Skeletal muscle cell (primary cell): Measurements from ENCODE around the gene ICE2.

ENCODE experiments used
- DNase-seq: peaks from one replicate; pipeline ENCODE4 v3.0.0-alpha.2; 2010; ENCODE audit warnings: low read depth
- H3K4me3 ChIP-seq: 2 replicates; pipeline ENCODE4 v1.5.1; 2011; ENCODE audit warnings: low read depth, mild to moderate bottlenecking, control low read depth, low read length, moderate library complexity

The ICE2 gene

DNA sequence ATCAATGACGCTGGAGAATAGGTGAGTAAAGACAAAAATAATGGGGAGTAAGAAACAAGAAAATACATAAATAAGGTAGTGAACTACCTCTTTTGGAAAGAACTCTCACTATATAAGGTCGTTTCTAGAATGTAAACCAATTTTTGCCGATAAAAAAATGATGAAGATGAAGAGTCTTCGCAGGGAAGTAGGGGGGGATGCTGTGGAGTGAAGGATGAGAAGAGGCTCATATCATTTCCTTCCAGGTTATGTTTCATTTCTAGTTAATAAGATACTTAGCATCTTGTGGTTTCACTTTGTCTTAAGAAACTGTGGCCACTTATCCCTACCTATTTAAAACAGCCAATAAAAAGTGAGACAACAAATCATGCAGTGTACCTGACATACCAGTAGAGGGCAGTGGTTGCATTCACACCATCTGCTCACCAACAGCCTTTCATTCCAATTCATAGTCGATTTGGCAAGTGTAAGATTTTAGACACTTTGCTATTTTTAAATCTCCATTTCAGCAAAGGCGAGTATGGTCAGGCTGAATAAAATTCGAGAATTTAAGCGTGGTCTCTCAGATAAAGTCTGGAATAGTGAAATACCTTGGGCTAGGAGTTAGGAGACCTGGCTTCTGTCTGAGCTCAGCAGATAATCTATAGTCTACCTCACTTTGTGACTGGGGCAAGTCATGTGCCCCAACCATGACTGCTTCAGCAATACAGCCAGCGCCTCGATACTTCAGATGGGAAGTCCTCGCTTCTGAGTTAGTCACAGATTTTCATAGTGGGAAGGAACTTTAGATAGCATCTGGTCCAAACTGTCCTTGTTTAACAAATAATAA lies 28.9 kb upstream of the ICE2 start:
- no peak overlapping the region for H3K4me3 ChIP-seq
- DNase-seq: no peak

DNA sequence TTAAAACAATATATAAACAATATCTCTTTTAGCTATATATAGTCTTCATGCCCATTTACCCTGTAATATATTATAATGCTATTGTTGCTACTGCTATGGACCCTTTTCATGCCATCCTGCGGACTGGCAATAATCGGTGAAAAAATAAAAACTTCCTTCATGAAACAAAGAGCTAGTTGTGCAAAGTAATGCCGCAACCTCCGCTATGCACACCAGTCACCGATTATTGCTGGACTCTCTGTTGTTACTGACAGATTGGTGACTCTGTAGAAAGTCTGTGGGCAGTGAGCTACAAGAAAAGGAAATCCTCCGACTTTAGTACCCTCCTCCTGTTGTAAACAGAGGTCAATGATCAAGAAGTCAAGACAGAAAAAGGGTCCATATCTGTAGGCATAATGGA lies 17.9 kb upstream of the ICE2 start:
- no peak overlapping the region for H3K4me3 ChIP-seq
- no peak for DNase-seq

DNA sequence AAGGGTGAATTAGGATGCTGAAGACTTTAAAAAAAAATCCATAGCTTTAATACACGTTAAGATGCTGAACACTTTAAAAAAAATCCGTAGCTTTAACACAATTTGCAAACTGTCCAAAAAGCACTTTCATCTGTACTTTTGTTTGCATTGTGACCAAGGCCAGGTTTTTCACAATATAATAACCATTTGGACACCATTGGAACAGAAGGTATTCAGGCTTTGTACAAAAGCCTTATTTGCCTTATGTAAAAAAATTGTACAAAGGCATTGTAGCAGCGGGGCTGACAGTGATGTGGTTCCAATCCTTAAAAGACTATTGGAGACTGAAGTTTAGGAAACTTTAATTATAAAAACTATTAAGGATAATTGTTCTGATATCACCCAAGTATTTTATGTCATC lies 15.2 kb upstream of the ICE2 start:
- no peak overlapping the region for H3K4me3 ChIP-seq

DNA sequence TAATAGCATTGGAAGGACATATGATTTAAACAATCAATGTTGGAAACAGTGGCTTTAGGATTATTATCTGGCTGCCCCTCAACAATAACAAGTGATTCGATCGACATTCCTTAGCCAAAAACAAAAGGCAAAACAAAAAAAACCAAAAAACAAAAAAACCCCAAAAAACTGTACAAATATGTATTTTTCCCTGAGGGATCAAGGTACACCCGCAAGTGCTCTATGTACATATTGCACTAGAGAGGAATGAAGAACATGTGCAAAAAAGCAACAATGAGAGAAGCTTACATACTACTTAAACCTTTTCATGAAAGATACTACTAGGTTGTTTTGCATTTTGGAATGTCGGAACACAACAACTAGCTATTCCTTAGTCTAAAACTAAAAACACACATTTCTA lies 14.2 kb upstream of the ICE2 start:
- no peak for DNase-seq
- no peak overlapping the region for H3K4me3 ChIP-seq

More for the DNA sequence above, 15.2 kb upstream of the ICE2 start:
- no peak for DNase-seq

DNA sequence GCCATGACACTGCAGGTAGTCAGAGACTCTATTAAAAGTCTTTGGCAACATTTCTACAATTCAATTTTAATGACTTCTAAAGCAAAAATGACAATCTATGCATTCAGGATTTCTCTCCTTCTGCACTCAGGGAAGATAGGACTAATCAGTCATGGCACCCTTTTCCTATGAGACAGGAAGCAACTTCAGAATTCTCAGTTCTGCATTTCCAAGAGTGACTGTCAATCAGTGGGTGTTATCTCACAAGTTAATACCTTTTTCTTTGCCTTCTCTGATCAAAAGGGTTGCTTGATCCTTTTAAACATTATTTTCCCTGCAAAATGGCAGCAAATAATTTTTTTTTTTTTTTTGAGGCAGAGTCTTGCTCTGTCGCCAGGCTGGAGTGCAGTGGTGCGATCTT lies 7.8 kb upstream of the ICE2 start:
- no peak overlapping the region for H3K4me3 ChIP-seq
- DNase-seq: no peak

DNA sequence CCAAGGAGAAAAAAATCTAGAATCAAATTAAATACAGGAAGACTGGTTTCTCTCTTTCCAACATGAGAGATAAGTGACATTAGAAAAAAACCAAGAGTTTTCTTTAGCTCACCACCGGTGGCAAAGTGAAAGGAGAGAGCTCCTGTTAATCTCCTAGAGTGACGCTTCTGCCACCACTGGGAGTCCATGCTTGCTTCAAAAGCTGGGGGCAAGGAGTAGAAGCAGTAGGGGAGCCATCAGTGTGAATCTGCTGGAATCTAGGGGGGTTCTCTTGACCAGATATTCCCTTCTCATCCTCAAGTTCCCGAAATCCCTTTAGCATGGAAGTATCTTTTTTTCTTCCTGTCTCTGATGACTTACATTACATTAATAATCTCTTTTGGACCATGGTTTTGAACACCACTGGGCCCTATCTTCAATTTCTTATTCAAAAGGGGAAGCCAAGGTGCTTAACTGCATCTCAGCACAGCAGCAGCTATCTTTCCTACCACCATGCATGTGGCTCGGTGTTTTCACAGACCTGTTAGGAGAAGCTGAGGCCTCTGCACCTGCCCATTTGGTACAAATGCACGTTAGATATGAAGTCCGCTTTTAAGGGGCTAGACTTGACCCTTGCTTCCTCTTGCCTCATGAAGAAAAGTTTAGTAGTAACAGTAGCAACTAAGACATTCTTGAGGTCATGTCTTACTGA lies 6.6 kb upstream of the ICE2 start:
- no peak for DNase-seq
- no peak overlapping the region for H3K4me3 ChIP-seq

DNA sequence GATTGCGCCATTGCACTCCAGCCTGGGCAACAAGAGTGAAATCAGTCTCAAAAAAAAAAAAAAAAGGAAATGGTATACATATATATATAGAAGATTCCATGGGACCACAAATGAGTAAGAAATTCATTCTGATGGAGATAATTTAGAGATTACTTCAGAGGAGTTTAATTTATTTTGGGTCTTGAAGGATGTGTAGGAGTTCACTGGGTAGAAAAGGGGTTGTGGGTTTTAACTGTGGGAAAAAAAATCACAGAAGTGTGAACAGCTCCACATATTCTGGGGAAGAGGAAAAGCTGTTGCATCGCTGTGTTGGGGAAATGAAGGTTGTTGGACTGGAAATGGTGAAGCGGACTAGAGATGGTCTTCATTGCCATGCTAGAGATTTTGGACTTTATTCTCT lies 4.1 kb upstream of the ICE2 start:
- DNase-seq: no peak
- H3K4me3 ChIP-seq: no peak overlapping the region

DNA sequence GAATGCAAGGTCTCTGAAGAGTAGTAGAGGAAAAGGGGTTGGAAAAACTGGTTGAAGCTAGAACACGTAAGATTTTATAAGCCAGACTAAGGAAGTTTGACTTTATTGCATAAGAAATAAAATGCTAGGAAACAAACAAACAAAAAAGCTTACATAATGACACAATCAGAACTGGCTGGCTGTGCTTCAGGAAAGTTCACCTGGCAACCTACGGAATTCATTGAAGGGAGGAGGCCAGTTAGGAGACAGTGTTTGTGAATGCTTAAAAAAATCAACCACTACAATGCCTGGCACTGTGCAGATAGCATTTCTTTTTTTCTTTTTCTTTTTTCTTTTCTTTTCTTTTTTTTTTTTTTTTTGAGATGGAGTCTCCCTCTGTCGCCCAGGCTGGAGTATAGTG lies 1.9 kb upstream of the ICE2 start:
- H3K4me3 ChIP-seq: no peak overlapping the region

DNA sequence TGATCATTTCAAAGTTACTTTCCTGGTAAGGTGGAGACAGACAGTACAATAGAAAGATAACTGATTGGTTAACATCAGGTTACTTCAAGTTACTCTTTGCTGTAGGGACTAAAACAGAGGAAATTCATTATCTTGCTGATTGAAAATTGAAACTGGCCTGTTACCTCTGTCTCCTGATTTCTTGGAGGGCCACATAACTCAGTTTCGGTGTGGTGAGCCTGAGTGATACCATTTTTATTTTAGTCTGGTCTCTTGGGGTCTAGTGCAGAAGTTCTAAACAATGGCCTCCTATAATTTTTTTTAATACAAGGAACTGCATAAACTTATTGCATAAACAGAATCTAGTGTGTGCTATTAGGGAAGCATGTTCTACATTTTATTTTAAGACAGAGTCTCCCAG lies 1.2 kb upstream of the ICE2 start:
- DNase-seq: no peak
- H3K4me3 ChIP-seq: no peak overlapping the region

More for the DNA sequence above, 1.9 kb upstream of the ICE2 start:
- no peak for DNase-seq

DNA sequence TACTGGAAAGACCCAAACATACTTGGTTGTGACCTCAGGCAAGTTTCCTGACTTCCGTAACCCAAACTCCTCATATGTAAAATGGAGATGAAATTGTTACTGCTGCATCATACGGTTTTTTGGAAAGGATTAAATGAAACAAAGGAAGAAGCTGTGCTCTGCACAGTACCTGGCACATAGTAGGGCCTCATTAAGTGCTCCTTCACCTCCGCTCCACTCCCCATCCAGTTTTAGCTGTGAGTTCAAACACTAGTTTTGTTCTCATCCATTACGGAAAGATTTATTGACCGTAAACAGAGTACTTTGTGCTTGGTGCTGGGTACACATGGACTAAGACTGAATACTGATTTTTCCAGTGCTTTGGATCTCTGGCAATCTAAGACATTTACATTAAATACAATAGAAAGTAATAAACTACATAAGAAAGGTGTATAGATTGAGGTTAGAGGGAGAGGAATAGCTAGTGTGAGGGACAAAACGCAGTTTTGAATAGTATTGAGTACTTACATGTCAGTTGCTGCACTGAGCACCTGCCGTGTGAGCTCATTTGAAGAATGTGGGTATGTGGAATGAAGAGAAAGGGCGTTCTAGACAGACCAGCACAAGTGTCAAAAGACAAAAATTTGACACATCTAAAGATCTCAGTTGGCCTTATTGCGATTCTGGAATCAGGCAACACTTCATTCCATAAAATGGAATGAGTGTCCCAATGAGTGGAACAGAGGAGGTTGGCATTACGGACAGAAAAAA lies 594 bp upstream of the ICE2 start:
- peak overlapping the region; percentile 65 for H3K4me3 ChIP-seq
- DNase-seq: no peak

DNA sequence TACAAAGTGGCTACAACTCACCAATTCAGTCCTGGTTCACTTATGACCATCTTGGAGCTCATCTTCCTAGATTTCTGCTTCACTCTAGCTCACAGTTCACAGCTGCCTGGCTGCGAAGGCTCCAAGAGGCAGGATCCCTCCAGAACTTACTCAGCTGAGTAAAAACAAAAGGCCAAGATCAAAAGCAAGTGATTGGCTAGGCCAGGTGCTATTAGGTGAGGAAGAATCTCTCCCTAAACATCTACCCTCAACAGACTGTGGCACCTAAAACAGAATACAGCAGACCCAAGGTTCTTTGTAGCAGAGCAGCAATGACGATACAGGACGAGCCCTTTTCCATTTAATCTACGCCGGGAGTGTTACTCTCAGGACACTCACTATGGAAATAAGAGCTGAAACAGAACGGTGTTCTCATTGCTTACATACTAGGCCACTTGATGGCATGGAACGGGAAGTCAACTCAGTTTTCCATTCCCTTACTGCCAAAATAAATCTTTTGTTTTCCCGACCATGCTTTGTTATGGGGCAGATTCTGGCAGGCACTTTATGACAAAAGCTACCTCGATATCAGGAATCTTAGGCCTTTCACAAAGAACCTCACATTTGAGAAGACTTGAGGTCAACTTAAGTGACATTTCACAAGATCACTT lies 901 bp downstream of the ICE2 start:
- DNase-seq: no peak
- peak overlapping the region; percentile 65 for H3K4me3 ChIP-seq

DNA sequence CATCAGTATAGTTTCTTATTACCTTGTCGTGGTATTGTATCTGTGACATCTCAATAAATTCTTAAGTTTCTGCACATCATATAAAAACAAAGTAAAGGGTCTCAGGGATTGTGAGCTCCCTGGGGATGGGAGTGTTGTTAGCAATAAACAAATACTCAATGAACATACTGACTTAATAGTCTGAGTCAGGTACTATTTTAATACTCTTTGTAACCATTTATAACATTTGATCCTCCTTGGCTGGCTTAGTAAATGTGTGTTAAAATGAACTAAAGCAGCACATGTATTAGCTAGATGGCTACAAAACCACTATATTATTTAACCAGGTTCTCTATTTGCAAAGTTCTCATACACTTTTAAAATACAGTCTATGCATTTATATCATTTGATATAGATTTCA lies 1.8 kb downstream of the ICE2 start:
- H3K4me3 ChIP-seq: no peak overlapping the region

DNA sequence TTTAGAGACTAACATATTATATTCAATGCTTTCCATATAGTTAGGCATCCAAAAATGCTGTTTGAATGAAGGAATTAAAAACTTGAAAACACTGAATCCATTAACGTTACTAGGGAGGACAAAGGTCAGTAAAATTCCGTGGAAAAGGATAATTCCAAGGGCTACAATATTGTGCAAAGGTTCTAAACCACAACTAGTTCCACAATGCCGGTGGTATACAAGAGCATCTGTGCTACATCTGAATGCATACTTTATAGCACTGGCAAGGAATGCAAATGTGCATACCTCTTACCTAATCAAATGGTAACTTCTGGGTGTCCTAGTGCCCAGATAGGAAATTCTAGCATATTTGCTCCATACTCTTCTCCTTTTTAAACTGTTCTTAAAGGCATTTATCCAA lies 2.2 kb downstream of the ICE2 start:
- no peak overlapping the region for H3K4me3 ChIP-seq
- no peak for DNase-seq

More for the DNA sequence above, 1.8 kb downstream of the ICE2 start:
- DNase-seq: no peak

DNA sequence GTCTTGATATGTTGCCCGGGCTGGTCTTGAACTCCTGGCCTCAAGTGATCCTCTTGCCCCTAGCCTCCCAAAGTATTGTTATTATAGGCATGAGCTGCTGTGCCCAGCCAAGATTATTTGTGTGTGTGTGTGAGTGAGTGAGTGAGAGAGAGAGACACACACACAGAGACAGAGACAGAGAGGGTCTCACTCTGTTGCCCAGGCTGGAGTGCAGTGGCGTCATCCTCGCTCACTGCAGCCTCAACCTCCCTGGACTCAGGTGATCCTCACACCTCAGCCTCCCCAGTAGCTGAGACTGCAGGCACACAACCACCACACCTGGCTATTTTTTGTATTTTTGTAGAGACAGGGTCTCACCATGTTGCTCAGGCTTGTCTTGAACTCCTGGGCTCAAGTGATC lies 5.8 kb downstream of the ICE2 start:
- no peak for DNase-seq
- no peak overlapping the region for H3K4me3 ChIP-seq

DNA sequence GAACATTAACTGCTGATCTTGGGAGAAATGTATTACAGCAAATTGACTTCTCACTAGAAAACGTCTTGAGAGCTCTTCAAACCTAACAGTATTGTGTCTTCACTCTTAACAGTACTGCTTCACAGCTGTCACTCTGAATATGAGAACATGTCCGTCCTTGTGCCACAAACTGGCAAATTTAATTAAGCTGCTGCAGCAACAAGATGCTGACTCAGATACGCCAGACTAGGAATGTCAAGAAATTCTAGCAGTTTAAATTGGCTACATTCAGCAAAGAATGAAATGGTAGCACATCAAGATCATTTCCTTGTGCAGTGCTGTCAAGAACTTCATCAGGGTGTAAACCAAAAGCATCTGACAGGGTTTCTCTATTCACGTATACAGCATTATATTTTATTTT lies 7.6 kb downstream of the ICE2 start:
- no peak for DNase-seq
- no peak overlapping the region for H3K4me3 ChIP-seq

DNA sequence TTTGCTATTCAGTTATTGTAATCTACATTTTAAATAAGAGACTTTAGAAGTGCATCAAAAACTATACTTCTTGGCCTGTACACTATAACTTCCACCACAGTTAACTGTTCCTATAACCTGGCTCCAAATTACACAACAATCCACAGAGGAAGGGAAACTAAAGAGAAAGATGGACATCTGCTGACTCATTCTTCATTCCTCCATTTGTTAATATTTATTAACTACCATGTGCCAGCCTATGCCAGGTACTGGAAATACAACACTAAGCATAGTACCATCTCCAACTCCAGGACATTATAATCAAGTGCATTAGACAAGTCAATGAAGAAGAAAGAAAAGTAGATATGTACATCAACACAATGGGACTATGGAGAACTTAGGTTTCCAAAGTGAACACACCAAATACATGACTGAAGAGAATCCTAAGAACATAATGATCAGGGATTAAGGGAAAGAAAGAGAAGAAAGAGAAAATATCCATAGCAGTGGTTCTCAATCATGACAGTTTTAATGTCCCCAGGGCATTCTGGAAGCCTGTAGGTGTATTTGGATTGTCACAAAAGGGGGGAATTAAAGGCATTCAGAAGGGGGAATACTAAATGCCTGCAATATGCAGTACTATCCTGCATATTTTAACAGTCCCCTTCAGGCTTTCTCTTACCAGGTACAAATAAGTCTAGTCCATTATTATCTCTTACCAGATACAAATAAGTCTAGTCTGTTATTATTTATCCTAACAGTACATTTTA lies 8.9 kb downstream of the ICE2 start:
- H3K4me3 ChIP-seq: no peak overlapping the region
- DNase-seq: no peak

DNA sequence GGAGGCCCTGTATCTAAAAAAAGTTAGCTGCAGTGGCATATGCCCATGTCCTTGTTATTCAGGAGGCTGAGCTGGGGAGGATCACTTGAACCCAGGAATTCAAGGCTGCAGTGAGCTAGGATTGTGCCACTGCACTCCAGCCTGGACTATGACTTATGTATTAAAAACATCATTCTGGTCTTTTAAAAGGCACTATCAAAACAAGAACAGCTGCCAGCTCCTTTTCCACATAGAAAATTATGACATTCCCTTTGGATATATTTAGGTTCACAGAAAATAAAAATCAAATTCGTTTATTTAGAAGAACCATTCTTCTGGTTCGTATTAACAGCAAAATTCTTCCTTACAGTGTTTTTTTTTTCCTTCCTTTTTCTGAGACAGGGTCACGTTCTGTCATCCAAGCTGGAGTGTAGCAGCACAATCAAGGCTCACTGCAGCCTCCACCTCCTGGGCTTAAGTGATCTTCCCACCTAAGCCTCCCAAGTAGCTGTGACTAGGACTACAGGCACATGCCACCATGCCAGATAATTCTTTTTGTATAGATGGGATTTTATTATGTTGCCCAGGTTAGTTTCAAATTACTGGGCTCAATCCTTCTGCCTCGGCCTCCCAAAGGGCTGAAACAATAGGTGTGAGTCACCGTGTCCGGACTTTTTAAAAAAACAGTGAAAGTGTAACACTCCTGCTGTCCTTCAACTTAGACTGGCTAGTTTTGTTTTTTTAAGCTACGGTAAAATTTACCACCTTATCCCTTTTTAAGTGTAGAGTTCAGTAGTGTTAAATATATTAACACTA lies 13.9 kb downstream of the ICE2 start:
- DNase-seq: no peak
- H3K4me3 ChIP-seq: no peak overlapping the region

DNA sequence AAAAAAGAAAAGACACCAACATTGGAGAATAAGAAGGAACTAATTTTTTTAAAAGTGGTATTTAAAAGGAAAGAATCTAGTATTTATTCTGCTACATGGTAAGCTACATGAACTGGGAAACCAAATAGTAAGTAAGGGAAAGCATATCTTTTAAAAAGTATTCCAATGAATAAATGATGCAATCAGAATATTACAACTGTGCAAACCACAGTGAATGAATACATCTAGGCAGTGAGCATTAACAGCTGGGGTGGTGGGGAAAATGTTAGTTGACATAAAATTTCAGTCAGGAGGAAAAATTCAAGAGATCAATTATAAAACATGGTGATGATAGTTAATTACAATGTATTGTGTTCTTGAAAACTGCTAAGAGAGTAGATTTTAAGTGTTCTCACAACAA lies 16.9 kb downstream of the ICE2 start:
- no peak overlapping the region for H3K4me3 ChIP-seq
- DNase-seq: no peak

DNA sequence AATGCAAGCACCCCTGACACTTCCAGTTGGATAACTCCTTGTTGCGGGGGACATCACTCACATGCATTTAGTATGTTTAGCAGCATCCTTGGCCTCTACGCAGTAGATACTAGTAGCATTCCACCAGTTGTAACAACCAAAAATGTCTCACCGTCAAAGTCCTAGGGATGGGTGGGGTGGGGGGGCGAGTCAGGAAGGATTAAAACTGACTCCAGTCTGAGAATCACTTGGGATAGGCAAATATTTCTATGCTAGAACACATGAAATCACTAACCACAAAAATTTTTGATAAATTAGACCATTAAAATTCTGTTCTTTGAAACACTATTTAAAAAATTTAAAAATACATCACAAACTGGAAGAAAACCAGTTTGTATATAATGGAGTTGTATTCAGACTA lies 18.0 kb downstream of the ICE2 start:
- no peak overlapping the region for H3K4me3 ChIP-seq
- DNase-seq: no peak
